Stomach (tissue), 9 donors: ENCODE results near the gene BCR. TPM values are rescaled to one million over a fixed set of nuclear protein-coding genes. Genes with fewer than 3 reads are reported as not detected.

Experiments
- DNase-seq, 2 donors: peaks; one replicate each; pipeline versions ENCODE4 v3.0.0 to v3.0.0-alpha.2; 2013 to 2019
- H3K27ac ChIP-seq, 5 donors: fragments of 200-600 bp in 4 of 5; sonication (generic) in 4 of 5; one replicate each; pipeline ENCODE4 v1.5.1; 2013 to 2019; ENCODE audit warnings: mild to moderate bottlenecking in 1 of 5, moderate library complexity in 1 of 5
- H3K27me3 ChIP-seq, 3 donors: fragments of 200-600 bp; sonication (generic); one replicate each; pipeline ENCODE4 v1.5.1; 2017 to 2019; ENCODE audit warnings: mixed run types in 1 of 3
- H3K36me3 ChIP-seq, 4 donors: fragments of 200-600 bp; sonication (generic); 1 replicate in 3 of 4; 2 replicates in 1 of 4; pipeline ENCODE4 v1.5.1; 2016 to 2019
- H3K4me1 ChIP-seq, 4 donors: fragments of 200-600 bp; sonication (generic); one replicate each; pipeline ENCODE4 v1.5.1; 2016 to 2019
- H3K4me3 ChIP-seq, 4 donors: fragments of 200-600 bp; sonication (generic) in 3 of 4; one replicate each; pipeline ENCODE4 v1.5.1; 2016 to 2019; ENCODE audit warnings: mild to moderate bottlenecking in 1 of 4
- H3K9me3 ChIP-seq, 4 donors: fragments of 200-600 bp; sonication (generic); one replicate each; pipeline ENCODE4 v1.5.1; 2016 to 2019
- CTCF ChIP-seq, 7 experiments: fragments of 450-650 bp in 4 of 7; fragments of 200-600 bp in 3 of 7; sonication (generic) in 3 of 7; IDR thresholded peaks; one replicate each; pipeline ENCODE4 v1.5.1; 2016 to 2019; ENCODE audit warnings: antibody characterized with exemption in 7 of 7, control low read depth in 2 of 7, mild to moderate bottlenecking in 1 of 7
- EP300 ChIP-seq: sonication (generic); formaldehyde crosslinking; IDR thresholded peaks from one replicate; pipeline ENCODE4 v1.6.1; 2017; ENCODE audit warnings: antibody characterized with exemption
- POLR2A ChIP-seq, 4 donors: fragments of 450-650 bp; IDR thresholded peaks; one replicate each; pipeline ENCODE4 v1.6.1; 2016; ENCODE audit warnings: antibody characterized with exemption in 4 of 4, control low read depth in 2 of 4, mild to moderate bottlenecking in 1 of 4, moderate library complexity in 1 of 4
- POLR2AphosphoS5 ChIP-seq, 3 donors: sonication (generic); formaldehyde crosslinking; IDR thresholded peaks; one replicate each; pipeline ENCODE4 v1.6.1; 2016; ENCODE audit warnings: antibody characterized with exemption in 3 of 3
- WGBS, 5 donors: extraction: QIAGEN DNeasy Blood & Tissue Kit in 3 of 5; methylation state at CpG; one replicate each; pipeline versions ENCODE4 v1.1.5 to v1.1.7; 2013 to 2018; 5-methylcytosine and 5-hydroxymethylcytosine counted together
- intact Hi-C: fragments of 100-400 bp; cut with DNase I; formaldehyde crosslinking; loops from one replicate; pipeline ENCODE4 v1.15.1; 2023; ENCODE audit warnings: low total_unique reads
- polyA plus RNA-seq, 3 donors: library from polyadenylated mRNA; stranded (reverse); fragments of 200-250 nt; gene quantifications; one replicate each; pipeline ENCODE4 v1.2.3, GENCODE V29; 2013
- total RNA-seq, 5 donors: library from RNA; depleted of rRNA; stranded (reverse); fragments of >200 nt; gene quantifications; one replicate each; pipeline versions ENCODE4 v1.1.0 to v1.2.3, GENCODE V29; 2014 to 2016
- donor health status: healthy with polysubstance abuse.
- donor health status: Bipolar disorder and iron deficiency.
- donor health status: healthy.

Gene BCR
- total and polyA plus RNA-seq, 8 donors = 10.4 to 80.1 (median 19.6) TPM

GRCh38 chr22:23204125-23204488 lies 23.8 kb downstream of the BCR start:
- no peak for TF ChIP-seq POLR2A (IDR thresholded peaks at IDR 0.05)
- TF ChIP-seq CTCF (IDR thresholded peaks at IDR 0.05) = no peak
- no peak for TF ChIP-seq EP300
- no peak for TF ChIP-seq POLR2AphosphoS5 (IDR thresholded peaks at IDR 0.05)
- H3K27me3 ChIP-seq = no peaks in the 10 kb centered on the region
- peak overlapping the region in 4 of 5 donors; percentile 29 to 65 (median 48) for H3K27ac ChIP-seq
- H3K36me3 ChIP-seq = peaks cover 0 to 23% (median 11%) of the 10 kb centered on the region in 4 donors
- H3K4me1 ChIP-seq = peaks cover 28 to 54% (median 42%) of the 10 kb centered on the region in 4 donors
- 81 to 94% (median 88%) methylated on average over 11 of the region's 11 CpGs for WGBS, 5 donors
- intact Hi-C loops = no loop called here
- H3K9me3 ChIP-seq = no peaks in the 10 kb centered on the region
- DNase-seq = no peak
- no peak overlapping the region for H3K4me3 ChIP-seq

- TF ChIP-seq POLR2A (IDR thresholded peaks at IDR 0.05) (no peak), POLR2AphosphoS5 (IDR thresholded peaks at IDR 0.05) (no peak), CTCF (IDR thresholded peaks at IDR 0.05) (no peak), EP300 (no peak)
- WGBS, 5 donors = 30 to 51% (median 33%) methylated on average over 10 to 11 of the region's 11 CpGs
- DNase-seq = peak; percentile 74 to 77
- Histone ChIP-seq H3K27ac (peak overlapping the region in 4 of 5 donors; percentile 29 to 65 (median 48)), H3K27me3 (no peaks in the 10 kb centered on the region), H3K4me3 (no peak overlapping the region), H3K4me1 (peaks cover 28 to 49% (median 37%) of the 10 kb centered on the region in 4 donors), H3K9me3 (no peaks in the 10 kb centered on the region), H3K36me3 (peaks cover 0 to 17% (median 9%) of the 10 kb centered on the region in 4 donors)
- intact Hi-C loops = no loop called here
Observed at GRCh38 chr22:23204541-23205157, 24.3 kb downstream of the BCR start.

- WGBS, 5 donors = 65 to 88% (median 77%) methylated on average over 9 of the region's 9 CpGs
- no peaks in the 10 kb centered on the region for H3K27me3 ChIP-seq
- TF ChIP-seq EP300 (no peak), POLR2A (IDR thresholded peaks at IDR 0.05) (no peak), CTCF (IDR thresholded peaks at IDR 0.05) (no peak), POLR2AphosphoS5 (IDR thresholded peaks at IDR 0.05) (no peak)
- H3K4me1 ChIP-seq = peaks cover 23 to 46% (median 33%) of the 10 kb centered on the region in 4 donors
- intact Hi-C loops = no loop called here
- no peaks in the 10 kb centered on the region for H3K9me3 ChIP-seq
- DNase-seq = no peak
- H3K36me3 ChIP-seq = peaks cover 0 to 15% (median 9%) of the 10 kb centered on the region in 4 donors
- peak overlapping the region in 2 of 5 donors; percentile 51 to 65 for H3K27ac ChIP-seq
- no peak overlapping the region for H3K4me3 ChIP-seq
Observed at GRCh38 chr22:23205339-23206049, 25.2 kb downstream of the BCR start.

GRCh38 chr22:23206915-23207314 lies 26.6 kb downstream of the BCR start:
- intact Hi-C loops = no loop called here
- peaks cover 0 to 12% (median 9%) of the 10 kb centered on the region in 4 donors for H3K36me3 ChIP-seq
- no peak for TF ChIP-seq POLR2AphosphoS5 (IDR thresholded peaks at IDR 0.05)
- no peak overlapping the region for H3K4me3 ChIP-seq
- no peaks in the 10 kb centered on the region for H3K27me3 ChIP-seq
- H3K27ac ChIP-seq = no peak overlapping the region
- H3K4me1 ChIP-seq = peaks cover 12 to 44% (median 23%) of the 10 kb centered on the region in 4 donors
- H3K9me3 ChIP-seq = no peaks in the 10 kb centered on the region
- DNase-seq = no peak
